ENCODE data around the gene PTPRE. TPM values are rescaled to one million over a fixed set of nuclear protein-coding genes. Genes with fewer than 3 reads are reported as not detected.
A peak's percentile ranks its signal among the peaks of the same experiment; 100 is the strongest.

The PTPRE gene
- total RNA-seq, 6 donors from 2014 or later, result 49.9 to 89.2 (median 64.2) TPM

- ATAC-seq (ENCODE audit: low FRiP score in 2 of 2), result peak; percentile 56 to 65
- WGBS, 2 donors, result 84 to 86% methylated on average over 14 to 16 of the region's 16 CpGs
- Histone ChIP-seq H3K27ac (peak overlapping the region; percentile 60 to 88 (median 72)), H3K36me3 (peaks cover 7 to 80% (median 40%) of the 10 kb centered on the region in 4 donors), H3K4me1 (peaks cover 0 to 24% (median 15%) of the 10 kb centered on the region in 4 donors), H3K9me3 (no peaks in the 10 kb centered on the region), H3K27me3 (no peaks in the 10 kb centered on the region), H3K4me3 (no peak overlapping the region)
- TF ChIP-seq POLR2AphosphoS5 (IDR thresholded peaks at IDR 0.05), result peak; percentile 67 to 88
- TF ChIP-seq EP300 (IDR thresholded peaks at IDR 0.05), result peak in 3 of 4 donors; percentile 36 to 75 (median 55)
- peak in 1 of 4 donors; percentile 40 for TF ChIP-seq POLR2A (IDR thresholded peaks at IDR 0.05)
- TF ChIP-seq CTCF (IDR thresholded peaks at IDR 0.05), result no peak
- DNase-seq, result peak in 1 of 2 donors; percentile 73
These were observed 147.5 kb downstream of the PTPRE start for GRCh38 chr10:128054163-128054970.

GRCh38 chr10:128055061-128055868 is 148.4 kb downstream of the PTPRE start:
- Histone ChIP-seq H3K27me3 (no peaks in the 10 kb centered on the region), H3K4me3 (no peak overlapping the region), H3K9me3 (no peaks in the 10 kb centered on the region), H3K27ac (peak overlapping the region in 2 of 4 donors; percentile 60 to 88), H3K4me1 (peaks cover 0 to 24% (median 12%) of the 10 kb centered on the region in 4 donors), H3K36me3 (peaks cover 7 to 83% (median 44%) of the 10 kb centered on the region in 4 donors)
- TF ChIP-seq CTCF (IDR thresholded peaks at IDR 0.05), result no peak
- no peak for TF ChIP-seq EP300 (IDR thresholded peaks at IDR 0.05)
- no peak for TF ChIP-seq POLR2A (IDR thresholded peaks at IDR 0.05)
- TF ChIP-seq POLR2AphosphoS5 (IDR thresholded peaks at IDR 0.05), result no peak
- DNase-seq, result no peak
- no peak for ATAC-seq (ENCODE audit: low FRiP score in 2 of 2)
- 97% methylated on average over 25 of the region's 25 CpGs for WGBS, 2 donors

- no peak overlapping the region for H3K4me3 ChIP-seq
- peaks cover 0 to 20% (median 6%) of the 10 kb centered on the region in 4 donors for H3K4me1 ChIP-seq
- TF ChIP-seq CTCF (IDR thresholded peaks at IDR 0.05) (no peak), EP300 (IDR thresholded peaks at IDR 0.05) (no peak), POLR2A (IDR thresholded peaks at IDR 0.05) (no peak), POLR2AphosphoS5 (IDR thresholded peaks at IDR 0.05) (no peak)
- H3K27me3 ChIP-seq, result no peaks in the 10 kb centered on the region
- H3K27ac ChIP-seq, result no peak overlapping the region
- ATAC-seq (ENCODE audit: low FRiP score in 2 of 2) (no peak), DNase-seq (no peak)
- H3K9me3 ChIP-seq, result no peaks in the 10 kb centered on the region
- WGBS, 2 donors, result 91% methylated on average over 7 to 17 of the region's 17 CpGs
- peaks cover 7 to 87% (median 49%) of the 10 kb centered on the region in 4 donors for H3K36me3 ChIP-seq
These were observed 149.6 kb downstream of the PTPRE start for GRCh38 chr10:128056303-128057050.

- Histone ChIP-seq H3K27ac (no peak overlapping the region), H3K9me3 (no peaks in the 10 kb centered on the region), H3K36me3 (peaks cover 7 to 86% (median 47%) of the 10 kb centered on the region in 4 donors), H3K4me3 (no peak overlapping the region), H3K4me1 (peaks cover 5 to 29% (median 15%) of the 10 kb centered on the region in 4 donors), H3K27me3 (no peaks in the 10 kb centered on the region)
- no peak for DNase-seq
- no peak for ATAC-seq (ENCODE audit: low FRiP score in 2 of 2)
- TF ChIP-seq POLR2A (IDR thresholded peaks at IDR 0.05), result no peak
- WGBS, 2 donors, result 92 to 93% methylated on average over 8 to 9 of the region's 9 CpGs
These were observed 151.3 kb downstream of the PTPRE start for GRCh38 chr10:128058106-128058749.

Data from upper lobe of left lung (tissue), 6 donors.